Smooth muscle cell (in vitro differentiated cells): ENCODE data around the gene SLC25A1. TPM values are rescaled to one million over a fixed set of nuclear protein-coding genes. Genes with fewer than 3 reads are reported as not detected.

Experiments used
- DNase-seq: peaks from one replicate; lab custom pipeline; 2025; ENCODE audit not compliant: unreplicated experiment; lab: John Stamatoyannopoulos, UW
- H2AFZ ChIP-seq: fragments of 200-600 bp; sonication (generic); 2 replicates; pipeline ENCODE4 v1.6.0; 2016; ENCODE audit warnings: antibody characterized with exemption, low read depth, mild to moderate bottlenecking
- H3F3A ChIP-seq: fragments of 200-600 bp; sonication (generic); 2 replicates; pipeline ENCODE4 v1.6.0; 2017; ENCODE audit warnings: antibody characterized with exemption, low read depth
- H3K27ac ChIP-seq: fragments of 200-600 bp; sonication (generic); 2 replicates; pipeline ENCODE4 v1.5.1; 2016; ENCODE audit warnings: low read depth, mild to moderate bottlenecking
- H3K27me3 ChIP-seq: fragments of 200-600 bp; sonication (generic); 2 replicates; pipeline ENCODE4 v1.6.1; 2016; ENCODE audit warnings: low read depth, mild to moderate bottlenecking
- H3K36me3 ChIP-seq: fragments of 200-600 bp; sonication (generic); 2 replicates; pipeline ENCODE4 v1.5.1; 2016; ENCODE audit warnings: low read depth
- H3K4me1 ChIP-seq: fragments of 200-600 bp; sonication (generic); 2 replicates; pipeline ENCODE4 v1.5.1; 2016; ENCODE audit warnings: low read depth
- H3K4me2 ChIP-seq: fragments of 200-600 bp; sonication (generic); 2 replicates; pipeline ENCODE4 v1.6.0; 2016; ENCODE audit warnings: mild to moderate bottlenecking
- H3K4me3 ChIP-seq: fragments of 200-600 bp; sonication (generic); 2 replicates; pipeline ENCODE4 v1.5.1; 2016; ENCODE audit warnings: mild to moderate bottlenecking
- H3K79me2 ChIP-seq: fragments of 200-600 bp; sonication (generic); 2 replicates; pipeline ENCODE4 v1.6.0; 2016; ENCODE audit warnings: low read depth, mild to moderate bottlenecking
- H3K9ac ChIP-seq: fragments of 200-600 bp; sonication (generic); 2 replicates; pipeline ENCODE4 v1.6.0; 2016; ENCODE audit warnings: low read depth
- H3K9me3 ChIP-seq: fragments of 200-600 bp; sonication (generic); replicated peaks from 2 replicates; pipeline ENCODE4 v1.5.1; 2016; ENCODE audit warnings: low read depth
- H4K20me1 ChIP-seq: fragments of 200-600 bp; sonication (generic); 2 replicates; pipeline ENCODE4 v1.6.0; 2016; ENCODE audit warnings: low read depth
- CTCF ChIP-seq: fragments of 200-600 bp; sonication (generic); IDR thresholded peaks from 2 replicates; pipeline ENCODE4 v1.5.1; 2017; ENCODE audit warnings: borderline replicate concordance, mild to moderate bottlenecking, antibody characterized with exemption; ENCODE audit not compliant: insufficient read depth, poor library complexity, severe bottlenecking
- WGBS: methylation state at CpG from one replicate; pipeline ENCODE4 v1.1.7; 2016; ENCODE audit warnings: low lambda C conversion rate; 5-methylcytosine and 5-hydroxymethylcytosine counted together
- polyA plus RNA-seq: library from polyadenylated mRNA; unstranded; fragments of >200 nt; fragmentation: Nextera tagmentation; extraction: Ambion mirVana; gene quantifications from 2 replicates; pipeline ENCODE4 v1.2.1, GENCODE V29; 2016
- total RNA-seq: library from RNA; depleted of rRNA; stranded (reverse); fragments of >200 nt; gene quantifications from 2 replicates; pipeline ENCODE4 v1.2.3, GENCODE V29; 2014

SLC25A1 gene
- total and polyA plus RNA-seq, 2 experiments from 2014 or later, result 56.5 to 204 TPM

DNA sequence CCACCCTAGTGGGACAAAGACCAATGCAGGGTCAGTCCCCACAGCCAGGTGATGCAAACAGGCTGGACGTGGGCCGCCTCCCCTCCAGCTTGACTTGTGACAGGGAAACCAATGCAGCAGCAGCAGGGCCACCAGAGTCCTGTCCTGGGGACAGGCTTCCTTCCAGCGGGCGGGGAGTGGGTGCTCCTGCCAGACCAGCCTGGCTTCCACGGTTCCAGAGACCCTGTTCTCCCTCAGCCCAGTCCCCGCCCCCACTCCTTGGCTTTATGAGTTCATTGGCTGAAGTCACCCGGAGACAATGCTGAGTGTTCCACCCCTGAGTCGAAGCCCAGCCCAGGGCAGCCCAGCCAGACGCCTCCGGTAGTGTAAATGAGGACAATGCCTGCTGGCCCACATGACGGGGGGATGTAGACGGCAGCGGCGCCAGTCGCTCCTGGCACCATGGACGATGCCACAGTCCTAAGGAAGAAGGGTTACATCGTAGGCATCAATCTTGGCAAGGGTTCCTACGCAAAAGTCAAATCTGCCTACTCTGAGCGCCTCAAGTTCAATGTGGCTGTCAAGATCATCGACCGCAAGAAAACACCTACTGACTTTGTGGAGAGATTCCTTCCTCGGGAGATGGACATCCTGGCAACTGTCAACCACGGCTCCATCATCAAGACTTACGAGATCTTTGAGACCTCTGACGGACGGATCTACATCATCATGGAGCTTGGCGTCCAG is 47.4 kb downstream of the SLC25A1 start, which contains the start of gene TSSK2:
TSSK2 (plus strand) TSS at position 350 of the 726 bp plus-strand sequence; CDS start at position 442, 92 bp downstream.
- no peak for DNase-seq
- no peak within 1 kb of the TSS for H2AFZ ChIP-seq
- H3K4me1 ChIP-seq, result no peaks in the 10 kb centered on the region
- no peaks in the 10 kb centered on the region for H3K79me2 ChIP-seq
- no peaks in the 10 kb centered on the region for H3K36me3 ChIP-seq
- 92% methylated on average over 27 of the region's 27 CpGs for WGBS
- H3K9me3 ChIP-seq, result no peaks in the 10 kb centered on the region
- no peaks in the 10 kb centered on the region for H4K20me1 ChIP-seq
- H3K27me3 ChIP-seq, result no peaks in the 10 kb centered on the region
- H3K9ac ChIP-seq, result no peak within 1 kb of the TSS
- H3F3A ChIP-seq, result no peaks in the 10 kb centered on the region
- TF ChIP-seq CTCF, result no peak
- no peak within 1 kb of the TSS for H3K4me3 ChIP-seq
- no peak within 1 kb of the TSS for H3K27ac ChIP-seq
- H3K4me2 ChIP-seq, result no peak within 1 kb of the TSS

GRCh38 chr22:19129871-19130270 is 48.7 kb downstream of the SLC25A1 start:
- no peaks in the 10 kb centered on the region for H3K4me1 ChIP-seq
- TF ChIP-seq CTCF, result no peak
- no peaks in the 10 kb centered on the region for H4K20me1 ChIP-seq
- H3K79me2 ChIP-seq, result no peaks in the 10 kb centered on the region
- no peak overlapping the region for H3K27ac ChIP-seq
- H2AFZ ChIP-seq, result no peak overlapping the region
- no peak for DNase-seq
- H3K9ac ChIP-seq, result no peak overlapping the region
- no peak overlapping the region for H3K4me2 ChIP-seq
- no peaks in the 10 kb centered on the region for H3K27me3 ChIP-seq
- WGBS, result 84% methylated on average over 8 of the region's 8 CpGs
- H3K4me3 ChIP-seq, result no peak overlapping the region
- no peaks in the 10 kb centered on the region for H3F3A ChIP-seq
- no peaks in the 10 kb centered on the region for H3K9me3 ChIP-seq
- H3K36me3 ChIP-seq, result no peaks in the 10 kb centered on the region

DNA sequence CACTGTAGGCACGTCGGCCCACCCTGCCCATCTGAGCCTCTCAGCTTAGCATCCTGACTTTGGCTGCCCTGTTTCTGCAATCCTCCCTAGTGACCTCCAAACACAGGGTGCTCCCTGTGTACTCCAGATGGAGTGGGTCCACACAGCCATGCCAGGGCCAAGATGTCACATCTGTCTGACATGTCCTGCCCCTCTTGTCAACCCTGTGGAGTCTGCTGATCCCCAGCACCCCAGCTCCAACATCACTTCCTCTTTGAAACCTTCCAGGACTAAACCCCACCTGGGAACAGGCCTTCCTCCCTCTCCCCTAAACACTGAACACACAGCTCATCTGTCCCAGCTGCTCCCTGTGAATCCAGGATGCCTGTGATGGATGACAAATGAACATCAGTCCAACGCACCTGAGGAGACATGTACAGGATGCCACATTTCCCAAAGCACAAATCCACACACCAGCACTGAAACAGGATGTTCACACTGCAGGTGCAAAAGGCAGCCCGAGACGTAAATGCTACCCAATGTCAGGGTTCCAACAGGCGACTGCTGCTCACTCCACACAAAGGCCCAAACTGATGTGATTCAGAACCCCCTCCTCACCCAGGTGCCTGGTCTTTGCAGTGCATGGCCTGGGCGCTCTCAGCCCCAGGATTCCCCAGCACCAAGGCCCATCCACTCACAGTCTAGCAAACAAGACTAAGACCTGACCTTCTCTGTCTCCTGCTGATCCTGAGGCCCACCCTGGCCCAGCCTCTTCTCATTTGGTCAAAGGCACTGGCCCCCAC is 49.4 kb downstream of the SLC25A1 start:
- Histone ChIP-seq H3K9me3 (no peaks in the 10 kb centered on the region), H3K27ac (no peak overlapping the region), H3K4me2 (no peak overlapping the region), H3K27me3 (no peaks in the 10 kb centered on the region), H3K9ac (no peak overlapping the region), H3K36me3 (no peaks in the 10 kb centered on the region), H2AFZ (no peak overlapping the region), H3K79me2 (no peaks in the 10 kb centered on the region), H3K4me3 (no peak overlapping the region), H3K4me1 (no peaks in the 10 kb centered on the region), H3F3A (no peaks in the 10 kb centered on the region), H4K20me1 (no peaks in the 10 kb centered on the region)
- no peak for TF ChIP-seq CTCF
- WGBS, result 94% methylated on average over 7 of the region's 7 CpGs
- DNase-seq, result no peak
